Stimulated activated CD8-positive, alpha-beta memory T cell treated with anti-CD3 and anti-CD28 coated beads, Interleukin-12 subunit alpha, Interleukin-12 subunit beta, amount 100 ng/mL, for 4 hours (primary cell): Measurements from ENCODE around the gene AGTPBP1.
"Not testable (repeated sequence)": the region's sequence is repeated elsewhere in the genome, so short reads cannot be mapped to it uniquely, and the experiment has no call there.

Experiments
- DNase-seq: peaks from one replicate; pipeline ENCODE4 v3.0.0-alpha.2; 2020; ENCODE audit warnings: low read depth

Gene AGTPBP1

DNA sequence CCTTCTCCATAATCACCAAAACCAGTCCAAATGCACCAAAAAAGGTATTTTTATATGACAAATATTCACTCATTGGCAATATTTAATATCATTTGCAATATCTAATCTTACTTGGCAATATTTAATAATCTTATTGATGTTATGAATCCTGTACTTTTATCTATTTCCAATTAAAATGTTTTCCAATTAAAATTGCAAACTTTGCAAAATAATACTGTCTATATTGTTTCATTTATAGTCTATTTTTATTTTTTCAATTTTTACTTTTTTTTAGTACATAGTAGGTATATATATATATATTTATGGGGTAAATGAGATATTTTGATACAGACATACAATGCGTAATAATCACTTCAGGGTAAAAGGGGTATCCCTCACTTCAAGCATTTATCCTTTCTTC is 109.9 kb downstream of the AGTPBP1 start:
- DNase-seq = no peak

DNA sequence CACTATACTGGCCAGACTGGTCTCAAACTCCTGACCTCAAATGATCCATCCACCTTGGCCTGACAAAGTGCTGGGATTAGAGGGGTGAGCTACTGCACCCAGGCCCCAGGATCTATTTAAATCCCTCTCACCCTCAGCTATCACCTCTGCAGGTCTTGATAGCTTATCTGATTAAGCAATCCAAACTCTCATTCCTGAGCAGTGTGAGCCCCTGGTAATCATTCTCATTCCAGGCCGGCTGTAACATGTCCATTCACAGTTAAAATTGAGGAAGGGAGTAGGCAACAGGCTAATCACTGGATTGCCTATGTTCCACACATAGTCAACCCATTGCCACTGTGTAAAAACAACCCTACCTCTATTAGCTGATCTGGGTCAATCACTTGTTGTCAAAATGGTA is 111.1 kb downstream of the AGTPBP1 start:
- no peak for DNase-seq

DNA sequence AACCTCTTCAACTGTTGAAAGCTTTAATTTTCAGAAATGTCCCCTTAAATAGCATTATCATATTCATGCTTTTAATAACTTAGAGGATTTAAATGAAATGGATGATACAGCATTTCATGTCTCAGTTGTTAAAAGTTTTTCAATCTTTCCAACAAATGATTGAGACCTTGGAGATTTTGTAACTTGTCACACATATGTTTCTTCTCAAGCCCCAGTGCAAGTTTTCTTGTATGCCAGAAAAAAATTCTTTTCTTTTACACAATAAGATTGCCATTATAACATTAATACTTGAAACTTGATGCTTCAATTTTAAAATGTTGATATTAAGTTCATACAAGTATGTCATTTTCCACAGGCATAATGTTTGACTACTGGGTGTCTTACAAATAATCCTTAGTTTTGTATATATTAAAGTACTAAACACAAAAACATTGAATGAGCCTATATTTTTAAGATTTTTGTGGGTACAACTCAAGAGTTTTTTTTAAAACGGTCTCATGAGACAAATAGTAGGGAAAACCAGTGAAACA is 124.5 kb downstream of the AGTPBP1 start:
- DNase-seq = no peak

DNA sequence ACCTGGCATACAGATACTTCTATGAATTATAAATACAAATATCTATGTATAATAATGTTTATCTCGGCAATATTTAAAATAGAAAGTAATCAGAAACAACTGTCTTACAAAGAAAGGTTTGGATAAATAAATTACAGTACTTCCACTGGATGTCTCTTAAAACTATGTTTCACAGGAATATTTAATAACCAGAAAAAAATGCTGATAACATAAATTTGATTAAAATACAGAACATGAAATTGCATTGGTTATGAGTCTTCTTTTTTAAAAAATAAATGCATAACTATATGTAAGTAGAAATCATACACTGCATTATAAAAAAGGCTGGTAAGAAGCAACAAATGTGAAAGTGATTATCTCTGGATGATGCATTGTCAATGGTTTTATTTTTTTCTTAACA is 126.0 kb downstream of the AGTPBP1 start:
- no peak for DNase-seq

DNA sequence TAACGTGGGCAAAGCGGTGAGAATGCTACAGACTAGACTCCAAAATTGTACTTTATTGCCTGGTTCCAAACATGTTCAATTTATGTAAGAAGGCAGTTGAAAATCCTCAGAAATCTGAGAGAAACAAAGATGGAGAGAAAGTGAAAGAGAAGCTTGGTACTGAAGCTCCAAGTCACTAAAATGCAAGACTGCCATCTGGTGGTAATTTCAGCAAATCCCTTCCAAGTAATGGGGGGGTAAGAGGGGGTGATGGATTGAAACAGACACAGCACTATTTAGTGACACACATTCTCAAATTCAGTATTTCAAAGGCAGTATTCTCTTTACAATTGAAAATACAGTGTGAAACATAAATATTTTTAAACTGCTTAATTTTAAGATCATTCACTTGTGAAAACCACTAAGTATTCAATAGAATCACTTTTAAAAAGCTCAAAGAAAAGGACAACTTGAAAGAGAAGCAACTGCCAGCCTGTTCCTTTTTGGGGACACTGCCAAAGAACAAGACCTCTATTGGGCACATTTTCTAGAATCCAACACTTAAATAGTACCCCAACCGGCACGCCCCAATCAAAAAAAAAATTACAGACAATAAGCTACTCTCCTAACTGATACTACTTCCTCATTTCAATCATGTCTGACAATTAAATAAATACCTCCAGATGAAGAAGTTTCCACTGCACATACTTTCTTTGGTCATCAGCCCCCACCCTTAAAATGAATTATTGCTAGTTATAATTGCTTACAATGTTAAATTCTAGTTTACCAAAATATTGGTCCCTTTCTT is 131.5 kb downstream of the AGTPBP1 start:
- no peak for DNase-seq

DNA sequence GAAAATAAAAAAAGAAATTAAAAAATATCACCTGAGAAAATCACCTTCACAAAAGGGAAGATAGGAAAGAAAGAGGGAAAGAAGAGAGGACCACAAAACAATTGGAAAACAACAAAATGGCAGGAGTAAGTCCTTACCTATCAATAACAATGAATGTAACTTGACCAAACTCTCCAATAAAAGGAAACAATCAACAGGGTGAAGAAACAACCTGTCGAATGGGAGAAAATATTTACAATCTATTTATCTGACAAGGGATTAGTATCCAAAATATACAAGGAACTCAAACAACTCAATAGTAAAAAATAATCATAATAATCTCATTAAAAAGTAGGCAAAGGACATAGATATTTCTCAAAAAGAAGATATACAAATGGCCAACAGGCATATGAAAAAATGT is 135.8 kb downstream of the AGTPBP1 start:
- DNase-seq = no peak

DNA sequence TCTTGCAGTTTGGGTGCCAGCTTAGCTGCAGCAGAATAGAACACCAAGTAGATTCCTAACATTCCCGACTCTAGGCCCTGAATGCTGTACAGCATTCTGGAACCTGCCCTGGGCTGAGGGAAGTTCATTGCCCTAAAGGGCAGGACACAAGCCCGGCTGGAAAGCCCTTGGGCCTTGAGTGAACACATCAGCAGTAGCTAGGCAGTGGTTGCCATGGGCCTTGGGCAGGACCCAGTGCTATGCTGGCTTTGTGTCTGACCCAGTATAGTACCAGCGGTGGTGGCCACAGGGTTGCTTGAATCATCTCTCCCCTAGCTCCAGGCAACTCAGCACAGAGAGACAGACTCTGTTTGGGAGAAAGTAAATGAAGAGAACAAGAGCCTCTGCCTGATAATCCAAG is 137.8 kb downstream of the AGTPBP1 start:
- DNase-seq = no peak

DNA sequence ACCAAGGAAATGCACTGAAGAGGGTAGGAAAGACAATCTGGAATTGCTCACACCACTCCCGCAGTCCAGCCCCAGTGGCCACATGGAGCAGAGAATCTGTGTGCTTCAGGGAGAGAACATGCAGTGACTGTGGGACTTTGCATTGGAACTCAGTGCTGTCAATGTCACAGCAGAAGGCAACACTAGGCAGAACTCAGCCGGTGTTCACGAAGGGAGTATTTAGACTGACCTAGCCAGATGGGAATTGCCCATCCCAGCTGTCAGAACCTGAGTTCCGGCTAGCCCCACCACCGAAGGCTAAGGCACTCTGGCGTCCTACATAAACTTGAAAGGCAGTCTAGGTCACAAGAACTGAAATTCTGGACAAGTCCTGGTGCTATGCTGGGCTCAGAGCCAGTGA is 139.0 kb downstream of the AGTPBP1 start:
- DNase-seq = no peak

DNA sequence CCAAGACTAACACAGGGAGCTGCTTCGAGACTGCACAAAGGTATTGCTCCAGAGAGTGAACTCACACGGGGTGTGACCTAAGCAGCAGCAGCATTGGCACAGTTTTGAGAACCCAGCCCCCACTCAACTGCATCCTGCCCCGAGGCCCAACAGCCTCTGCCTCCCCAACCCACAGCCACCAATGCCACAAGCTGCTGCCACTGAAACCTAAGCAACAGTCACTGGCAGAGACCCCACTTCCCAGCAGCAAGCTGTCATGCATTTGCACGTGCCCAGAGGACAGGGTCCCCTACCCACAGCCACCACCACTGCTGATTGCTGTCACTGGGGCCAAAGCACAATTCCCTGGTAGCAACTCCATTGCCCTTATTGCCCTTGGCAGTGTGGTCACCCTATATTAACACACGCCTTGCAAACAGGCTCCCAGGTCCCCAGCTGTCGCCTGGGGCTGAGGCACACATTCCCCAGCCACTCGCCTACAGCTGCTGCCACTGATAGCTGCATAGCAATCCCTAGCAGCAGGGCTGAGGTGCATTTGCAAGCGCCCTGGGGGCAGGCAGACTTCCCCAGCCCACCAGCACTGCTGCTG is 141.0 kb downstream of the AGTPBP1 start:
- no peak for DNase-seq

DNA sequence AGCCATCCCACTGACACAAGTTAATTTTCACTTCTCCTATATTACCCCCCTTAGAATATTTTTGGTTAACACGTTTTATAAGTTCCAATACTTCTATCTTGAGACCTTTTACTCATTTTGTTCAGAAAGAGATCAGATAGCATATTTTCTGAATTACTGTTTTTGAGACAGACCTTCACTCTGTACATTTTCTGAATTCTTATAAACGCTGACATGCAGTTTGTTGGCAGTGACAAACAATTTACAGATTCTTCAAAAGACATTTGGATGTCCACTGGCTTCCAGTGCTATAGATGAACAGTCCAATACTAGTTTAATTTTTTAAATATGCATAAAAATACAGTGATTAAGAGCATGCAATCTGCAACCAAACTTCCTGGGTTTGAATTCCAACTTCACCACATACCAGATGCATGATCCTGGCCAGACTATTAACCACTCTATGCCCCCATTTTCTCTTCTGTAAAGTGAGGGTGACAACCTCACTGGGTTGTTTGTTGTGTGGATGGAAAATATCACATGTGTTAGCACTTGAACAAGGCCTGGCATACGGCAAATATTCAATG is 142.1 kb downstream of the AGTPBP1 start:
- no peak for DNase-seq

DNA sequence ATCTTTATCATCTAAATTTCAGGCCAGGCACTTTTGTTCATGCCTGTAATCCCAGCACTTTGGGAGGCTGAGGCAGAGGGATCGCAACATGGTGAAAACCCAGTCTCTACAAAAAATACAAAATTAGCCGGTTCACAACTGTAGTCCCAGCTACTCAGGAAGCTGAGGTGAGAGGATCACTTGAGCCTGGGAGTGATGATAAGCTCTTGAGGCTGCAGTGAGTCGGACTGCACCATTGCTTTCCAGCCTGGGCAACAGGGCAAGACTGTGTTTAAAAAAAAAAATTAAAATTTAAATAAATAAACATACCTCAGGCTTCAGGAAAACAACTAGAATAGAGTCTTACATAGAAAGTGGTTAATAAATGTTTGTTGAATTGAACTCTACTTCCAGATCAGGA is 147.4 kb downstream of the AGTPBP1 start:
- DNase-seq = no peak

DNA sequence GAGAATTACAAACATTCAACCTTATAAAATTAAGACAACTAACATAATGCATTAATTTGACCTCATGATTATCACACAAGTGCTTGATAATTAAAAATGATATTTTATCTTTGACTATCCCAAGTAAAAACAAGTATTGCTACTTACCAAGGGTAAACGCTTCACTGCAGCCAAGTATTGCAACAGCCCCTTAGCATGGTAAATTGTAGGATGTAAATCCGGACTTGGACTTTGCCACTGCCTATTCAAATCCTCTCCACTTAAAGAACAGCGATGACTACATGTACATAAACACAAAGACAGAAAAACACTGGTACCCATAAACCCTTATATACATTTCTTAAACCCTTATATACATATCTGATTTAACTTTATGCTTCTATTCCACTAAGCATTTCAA is 155.1 kb downstream of the AGTPBP1 start:
- DNase-seq = no peak

DNA sequence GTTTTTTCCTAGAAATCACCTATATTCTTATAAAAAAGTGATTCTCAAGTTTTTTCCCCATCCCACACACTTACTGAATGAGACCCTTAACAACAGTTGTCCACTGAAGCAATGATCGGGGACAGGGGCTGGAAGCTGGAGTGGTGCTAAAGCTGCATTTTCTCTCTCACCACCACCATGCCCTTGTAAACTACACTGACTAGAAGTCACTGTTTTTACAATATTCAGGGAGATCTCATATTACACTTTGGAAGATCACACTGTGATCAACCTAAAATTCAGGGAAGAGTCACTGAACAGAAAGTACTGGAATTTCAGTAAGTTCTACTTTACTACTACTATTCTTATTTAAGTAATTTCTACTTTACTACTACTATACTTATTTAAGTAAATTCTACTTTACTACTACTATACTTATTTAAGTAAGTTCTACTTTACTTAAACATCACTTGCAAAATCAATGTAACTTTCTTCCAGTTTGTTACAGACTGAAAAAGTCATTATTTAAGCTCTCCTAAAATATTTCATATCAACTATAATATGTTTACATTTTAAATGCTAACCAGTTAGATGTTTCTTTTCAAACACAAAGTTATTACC is 164.3 kb downstream of the AGTPBP1 start:
- DNase-seq = no peak

DNA sequence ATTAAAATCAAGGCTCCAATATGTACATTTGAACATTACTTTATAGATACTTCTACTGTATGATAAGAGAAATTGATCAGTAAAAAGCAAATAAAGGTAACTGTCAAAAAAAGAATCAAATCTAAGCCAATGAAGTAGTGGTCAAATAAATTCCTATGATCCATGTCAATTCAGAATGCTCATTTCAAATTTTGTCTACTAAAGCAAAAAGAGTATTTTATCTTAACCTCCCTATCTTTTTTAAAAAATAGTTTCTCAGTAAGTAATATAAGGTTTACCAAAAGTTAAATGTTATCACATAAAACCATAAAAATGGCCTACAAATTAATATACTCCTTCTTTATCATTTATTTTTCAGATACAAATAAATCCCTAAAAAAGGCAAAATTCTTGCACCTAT is 165.9 kb downstream of the AGTPBP1 start:
- no peak for DNase-seq

DNA sequence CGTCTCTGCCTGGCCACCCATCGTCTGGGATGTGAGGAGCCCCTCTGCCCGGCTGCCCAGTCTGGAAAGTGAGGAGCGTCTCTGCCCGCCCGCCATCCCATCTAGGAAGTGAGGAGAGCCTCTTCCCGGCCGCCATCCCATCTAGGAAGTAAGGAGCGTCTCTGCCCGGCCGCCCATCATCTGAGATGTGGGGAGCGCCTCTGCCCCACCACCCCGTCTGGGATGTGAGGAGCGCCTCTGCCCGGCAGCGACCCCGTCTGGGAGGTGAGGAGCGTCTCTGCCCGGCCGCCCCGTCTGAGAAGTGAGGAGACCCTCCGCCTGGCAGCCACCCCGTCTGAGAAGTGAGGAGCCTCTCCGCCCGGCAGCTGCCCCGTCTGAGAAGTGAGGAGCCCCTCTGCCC is 168.2 kb downstream of the AGTPBP1 start:
- DNase-seq = not testable (repeated sequence)

DNA sequence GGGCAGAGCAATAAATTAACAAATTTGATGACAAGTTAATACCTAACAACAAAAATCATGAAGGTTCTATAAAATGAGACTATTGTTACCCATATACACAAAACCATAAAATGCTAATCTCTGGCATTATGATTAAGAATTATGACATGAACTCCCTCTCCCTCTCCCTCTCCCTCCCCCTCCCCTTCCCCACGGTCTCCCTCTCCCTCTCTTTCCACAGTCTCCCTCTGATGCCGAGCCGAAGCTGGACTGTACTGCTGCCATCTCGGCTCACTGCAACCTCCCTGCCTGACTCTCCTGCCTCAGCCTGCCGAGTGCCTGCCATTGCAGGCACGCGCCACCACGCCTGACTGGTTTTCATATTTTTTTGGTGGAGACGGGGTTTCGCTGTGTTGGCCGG is 168.8 kb downstream of the AGTPBP1 start:
- not testable (repeated sequence) for DNase-seq

DNA sequence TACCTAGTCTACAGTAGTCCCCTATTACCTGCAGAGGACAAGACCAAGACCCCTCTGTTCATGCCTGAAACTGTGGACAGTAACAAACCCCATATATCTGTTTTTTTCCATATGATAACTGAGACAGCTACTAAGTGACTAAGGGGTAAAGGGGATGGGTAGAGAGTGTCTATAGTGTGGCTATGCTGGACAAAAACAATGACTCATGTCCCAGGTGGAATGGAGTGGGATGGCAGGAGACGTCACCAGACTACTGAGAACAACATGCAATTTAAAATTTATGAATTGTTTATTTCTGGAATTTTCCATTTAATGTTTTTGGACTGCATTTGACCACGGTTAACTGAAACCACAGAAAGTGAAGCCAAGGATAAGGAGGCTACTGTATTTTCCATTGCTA is 171.8 kb downstream of the AGTPBP1 start:
- no peak for DNase-seq

DNA sequence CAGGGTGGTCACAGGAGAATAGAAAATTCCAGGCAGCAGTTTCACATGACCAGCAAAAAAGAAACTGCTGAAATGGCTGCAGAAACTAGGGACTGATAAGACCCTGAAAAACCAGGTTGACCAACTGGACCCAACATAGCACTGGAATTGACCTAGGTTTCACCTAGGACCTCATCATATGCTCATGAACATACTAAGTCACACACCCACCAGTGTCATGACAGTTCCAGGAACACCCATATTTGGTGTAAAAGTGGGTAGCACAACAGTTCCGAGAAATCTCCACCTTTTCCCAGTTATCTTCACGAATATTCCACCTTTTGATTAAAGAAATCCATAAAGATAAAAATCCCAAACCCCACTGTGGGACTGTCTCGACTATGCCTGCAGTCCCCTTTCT is 182.2 kb downstream of the AGTPBP1 start:
- DNase-seq = no peak

DNA sequence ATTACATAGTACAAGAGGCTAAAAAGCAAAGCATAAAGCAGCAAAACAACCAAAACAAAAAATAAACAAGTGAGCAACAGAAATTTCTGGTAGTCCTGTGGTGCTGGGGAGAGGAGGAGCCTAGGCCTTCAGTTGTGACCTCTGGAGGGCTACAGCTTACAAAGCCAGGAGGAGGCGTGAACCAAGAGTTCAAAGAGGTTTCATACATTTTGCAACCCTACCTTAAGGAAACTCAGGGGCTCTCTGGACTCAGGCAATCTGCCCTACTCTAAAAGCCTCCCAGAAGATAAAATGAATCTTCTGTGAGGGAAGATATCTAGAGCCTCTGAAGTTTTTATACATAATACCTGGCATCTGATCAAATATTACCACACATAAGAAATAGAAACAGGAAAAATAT is 187.4 kb downstream of the AGTPBP1 start:
- no peak for DNase-seq

DNA sequence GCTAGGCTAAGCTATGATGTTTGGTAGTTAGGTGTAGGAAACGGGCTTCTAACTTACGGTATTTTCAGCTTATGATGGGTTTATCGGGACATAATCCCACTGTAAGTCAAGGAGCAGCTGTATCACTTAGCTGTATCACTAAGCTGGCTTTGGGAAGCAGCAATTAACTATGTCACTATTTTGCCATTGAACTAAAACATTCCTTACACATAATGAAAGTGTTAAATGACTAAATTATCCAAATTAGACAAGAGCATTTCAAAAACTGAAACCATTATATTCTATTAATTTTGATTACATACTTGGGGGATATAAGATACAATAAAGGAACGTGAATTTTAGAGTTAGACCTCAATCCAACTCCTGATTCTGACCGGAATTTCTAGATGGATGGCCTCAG is 188.3 kb downstream of the AGTPBP1 start:
- no peak for DNase-seq

DNA sequence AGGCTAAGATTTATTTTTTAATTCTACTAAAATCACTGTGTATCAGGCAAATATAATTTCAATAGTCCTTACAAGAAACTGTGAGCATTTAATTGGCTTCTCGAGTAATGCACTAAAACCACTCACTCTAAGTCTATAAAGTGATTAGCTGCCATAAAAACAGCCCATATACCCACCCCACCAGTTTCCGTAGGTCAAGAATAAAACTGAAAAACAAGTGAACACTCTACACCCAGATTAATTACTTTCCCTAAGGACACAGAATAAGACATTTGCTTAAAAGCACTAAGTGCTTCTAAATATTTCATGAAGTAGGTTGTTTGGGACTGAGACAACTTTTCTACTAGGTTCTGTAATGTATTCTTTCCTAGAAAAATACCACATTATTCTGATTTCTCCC is 194.2 kb downstream of the AGTPBP1 start:
- no peak for DNase-seq

DNA sequence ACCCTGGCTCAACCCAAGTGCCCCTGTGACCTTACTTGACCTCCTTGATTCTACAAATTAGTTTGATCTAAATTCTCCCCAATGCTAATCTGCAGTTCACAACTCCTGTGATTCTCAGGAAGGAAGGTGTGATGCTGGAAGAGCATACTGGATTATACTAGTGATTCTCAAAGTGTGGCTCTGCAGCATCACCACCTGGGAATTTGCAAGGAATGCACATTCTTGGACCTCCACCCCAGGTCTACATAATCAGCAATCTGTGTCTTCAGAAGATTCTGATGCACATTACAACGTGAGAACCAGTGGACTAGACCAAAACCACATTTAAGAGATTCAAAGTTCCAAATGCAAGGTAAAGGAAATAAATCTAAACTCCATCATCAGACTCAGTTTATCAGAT is 198.6 kb downstream of the AGTPBP1 start:
- DNase-seq = no peak

DNA sequence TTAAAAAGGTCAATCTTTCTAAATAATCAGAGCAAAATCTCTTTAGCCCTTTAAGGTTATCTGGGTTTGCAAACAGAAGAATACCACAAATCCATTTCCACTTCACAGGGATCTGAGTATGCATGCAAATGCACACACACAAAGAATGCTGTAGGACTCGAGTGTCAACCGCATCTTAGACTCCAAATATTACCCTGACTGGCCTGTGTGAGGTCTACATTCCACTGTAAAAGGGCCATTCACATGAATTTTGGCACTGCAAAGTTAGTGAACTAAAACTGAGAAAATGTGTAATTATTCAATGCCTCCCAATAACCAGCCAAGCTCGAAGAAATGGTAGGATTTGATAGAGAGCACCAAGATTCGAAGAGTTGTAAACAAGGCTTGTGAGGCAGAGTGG is 199.9 kb downstream of the AGTPBP1 start:
- DNase-seq = no peak
